ENCODE measurements around the gene ARHGEF39. TPM values are rescaled to one million over a fixed set of nuclear protein-coding genes. Genes with fewer than 3 reads are reported as not detected.

ARHGEF39 gene
- total RNA-seq, 4 donors from 2014 or later, result 0.20 to 4.8 (median 1.0) TPM; not detected in 1

GRCh38 chr9:35681341-35682002 lies 16.5 kb upstream of the ARHGEF39 start:
- no peaks in the 10 kb centered on the region for H3K27me3 ChIP-seq
- peaks cover 0 to 21% (median 3%) of the 10 kb centered on the region in 4 donors for H3K4me1 ChIP-seq
- TF ChIP-seq CTCF (IDR thresholded peaks at IDR 0.05) (no peak), EP300 (IDR thresholded peaks at IDR 0.05) (no peak), POLR2A (IDR thresholded peaks at IDR 0.05) (no peak)
- no peak for DNase-seq (ENCODE audit: low spot score in 2 of 2)
- no peaks in the 10 kb centered on the region for H3K9me3 ChIP-seq
- H3K36me3 ChIP-seq, result peaks cover 0 to 47% (median 0%) of the 10 kb centered on the region in 3 donors
- H3K27ac ChIP-seq, result no peak overlapping the region
- WGBS, 2 donors, result 31 to 70% methylated on average over 3 of the region's 3 CpGs
- no peak overlapping the region for H3K4me3 ChIP-seq

- Histone ChIP-seq H3K27me3 (no peaks in the 10 kb centered on the region), H3K9me3 (no peaks in the 10 kb centered on the region), H3K4me1 (peaks cover 0 to 21% (median 7%) of the 10 kb centered on the region in 4 donors)
These were observed 15.5 kb upstream of the ARHGEF39 start for GRCh38 chr9:35680331-35681105.

GRCh38 chr9:35679766-35680330 lies 14.9 kb upstream of the ARHGEF39 start:
- no peak for TF ChIP-seq EP300 (IDR thresholded peaks at IDR 0.05)
- H3K27me3 ChIP-seq, result no peaks in the 10 kb centered on the region
- H3K9me3 ChIP-seq, result no peaks in the 10 kb centered on the region
- no peak for DNase-seq (ENCODE audit: low spot score in 2 of 2)
- 80 to 85% methylated on average over 8 of the region's 8 CpGs for WGBS, 2 donors
- peaks cover 0 to 20% (median 10%) of the 10 kb centered on the region in 4 donors for H3K4me1 ChIP-seq
- H3K4me3 ChIP-seq, result no peak overlapping the region
- no peak overlapping the region for H3K27ac ChIP-seq
- H3K36me3 ChIP-seq, result peaks cover 0 to 33% (median 0%) of the 10 kb centered on the region in 3 donors

More at GRCh38 chr9:35680331-35681105, 15.5 kb upstream of the ARHGEF39 start:
- peaks cover 0 to 40% (median 0%) of the 10 kb centered on the region in 3 donors for H3K36me3 ChIP-seq
- TF ChIP-seq EP300 (IDR thresholded peaks at IDR 0.05) (no peak), POLR2A (IDR thresholded peaks at IDR 0.05) (no peak), CTCF (IDR thresholded peaks at IDR 0.05) (no peak)
- H3K4me3 ChIP-seq, result no peak overlapping the region
- H3K27ac ChIP-seq, result no peak overlapping the region
- 52 to 54% methylated on average over 15 of the region's 15 CpGs for WGBS, 2 donors
- no peak for DNase-seq (ENCODE audit: low spot score in 2 of 2)

- peaks cover 0 to 26% (median 0%) of the 10 kb centered on the region in 3 donors for H3K36me3 ChIP-seq
- no peak overlapping the region for H3K27ac ChIP-seq
- WGBS, 2 donors, result 90 to 92% methylated on average over 5 of the region's 5 CpGs
- no peak for TF ChIP-seq EP300 (IDR thresholded peaks at IDR 0.05)
- no peak for TF ChIP-seq POLR2A (IDR thresholded peaks at IDR 0.05)
- no peak for TF ChIP-seq CTCF (IDR thresholded peaks at IDR 0.05)
- H3K9me3 ChIP-seq, result no peaks in the 10 kb centered on the region
- no peak overlapping the region for H3K4me3 ChIP-seq
- no peaks in the 10 kb centered on the region for H3K27me3 ChIP-seq
- no peak for DNase-seq (ENCODE audit: low spot score in 2 of 2)
- peaks cover 0 to 16% (median 10%) of the 10 kb centered on the region in 4 donors for H3K4me1 ChIP-seq
These were observed 14.1 kb upstream of the ARHGEF39 start for GRCh38 chr9:35679091-35679490.

GRCh38 chr9:35675732-35676392 lies 10.9 kb upstream of the ARHGEF39 start:
- TF ChIP-seq CTCF (IDR thresholded peaks at IDR 0.05), result no peak
- TF ChIP-seq EP300 (IDR thresholded peaks at IDR 0.05), result no peak
- TF ChIP-seq POLR2A (IDR thresholded peaks at IDR 0.05), result no peak
- H3K27me3 ChIP-seq, result no peaks in the 10 kb centered on the region
- WGBS, 2 donors, result 3 to 15% methylated on average over 13 to 38 of the region's 51 CpGs
- H3K9me3 ChIP-seq, result no peaks in the 10 kb centered on the region
- peaks cover 0 to 16% (median 10%) of the 10 kb centered on the region in 4 donors for H3K4me1 ChIP-seq
- H3K27ac ChIP-seq, result peak overlapping the region in 2 of 4 donors; percentile 47 to 52
- no peak for DNase-seq (ENCODE audit: low spot score in 2 of 2)
- H3K36me3 ChIP-seq, result no peaks in the 10 kb centered on the region
- H3K4me3 ChIP-seq, result peak overlapping the region; percentile 26 to 62 (median 48)

All from tibial nerve (tissue), 4 donors.